OCI-LY1 (cell line): ENCODE results near the gene MAFG.
A peak's percentile ranks its signal among the peaks of the same experiment; 100 is the strongest.

Source experiments
- H2AFZ ChIP-seq: fragments of 200-600 bp; sonication (generic), shearing (Covaris generic); 2 replicates; pipeline ENCODE4 v1.6.0; 2014; ENCODE audit warnings: antibody characterized with exemption, mild to moderate bottlenecking, low read length
- H3F3A ChIP-seq: fragments of 200-600 bp; sonication (generic), shearing (Covaris generic); 2 replicates; pipeline ENCODE4 v1.6.0; 2014; ENCODE audit warnings: mild to moderate bottlenecking, antibody characterized with exemption, low read length, moderate library complexity; ENCODE audit not compliant: insufficient read depth
- H3K27ac ChIP-seq: fragments of 200-600 bp; sonication (generic); 2 replicates; pipeline ENCODE4 v1.5.1; 2014; ENCODE audit warnings: low read length, mixed run types, mild to moderate bottlenecking, low read depth; ENCODE audit not compliant: poor library complexity, severe bottlenecking
- H3K27me3 ChIP-seq: fragments of 200-600 bp; sonication (generic); 2 replicates; pipeline ENCODE4 v1.6.0; 2014; ENCODE audit warnings: antibody characterized with exemption, mild to moderate bottlenecking, low read length, moderate library complexity; ENCODE audit not compliant: insufficient read depth
- H3K36me3 ChIP-seq: fragments of 200-600 bp; sonication (generic); 2 replicates; pipeline ENCODE4 v1.6.1; 2014; ENCODE audit warnings: mild to moderate bottlenecking, antibody characterized with exemption, low read length, moderate library complexity, mixed read lengths; ENCODE audit not compliant: insufficient read depth
- H3K4me1 ChIP-seq: fragments of 200-600 bp; sonication (generic); 2 replicates; pipeline ENCODE4 v1.5.1; 2014; ENCODE audit warnings: mild to moderate bottlenecking, low read length, moderate library complexity; ENCODE audit not compliant: insufficient read depth, severe bottlenecking
- H3K4me2 ChIP-seq: fragments of 200-600 bp; sonication (generic), shearing (Covaris generic); 2 replicates; pipeline ENCODE4 v1.6.1; 2014; ENCODE audit warnings: low read length
- H3K4me3 ChIP-seq: fragments of 200-600 bp; sonication (generic); 2 replicates; pipeline ENCODE4 v1.5.1; 2014; ENCODE audit warnings: low read length, low read depth, mild to moderate bottlenecking, mixed read lengths; ENCODE audit not compliant: poor library complexity, severe bottlenecking
- H3K79me2 ChIP-seq: fragments of 200-600 bp; shearing (Covaris generic); 2 replicates; pipeline ENCODE4 v1.6.1; 2016; ENCODE audit warnings: mixed run types, low read length, mixed read lengths; ENCODE audit not compliant: insufficient read depth
- H3K9ac ChIP-seq: fragments of 200-600 bp; sonication (generic), shearing (Covaris generic); 2 replicates; pipeline ENCODE4 v1.6.1; 2014; ENCODE audit warnings: mild to moderate bottlenecking, low read length, mixed read lengths
- H3K9me2 ChIP-seq: fragments of 200-600 bp; sonication (generic), shearing (Covaris generic); 2 replicates; pipeline ENCODE4 v1.6.1; 2014; ENCODE audit warnings: low read depth, mild to moderate bottlenecking, low read length, mixed read lengths
- H3K9me3 ChIP-seq: fragments of 200-600 bp; shearing (Covaris generic); 2 replicates; pipeline ENCODE4 v1.6.1; 2014; ENCODE audit warnings: low read length, mixed read lengths
- H4K20me1 ChIP-seq: fragments of 200-600 bp; sonication (generic), shearing (Covaris generic); 2 replicates; pipeline ENCODE4 v1.6.0; 2016; ENCODE audit warnings: mild to moderate bottlenecking, low read length; ENCODE audit not compliant: insufficient read depth
- CTCF ChIP-seq: fragments of 200-600 bp; sonication (generic), shearing (Covaris generic); IDR thresholded peaks from 2 replicates; pipeline ENCODE4 v1.5.1; 2017; ENCODE audit warnings: mild to moderate bottlenecking, antibody characterized with exemption, low read length, moderate library complexity, mixed read lengths
- EZH2 ChIP-seq: fragments of 200-600 bp; sonication (generic), shearing (Covaris generic); IDR thresholded peaks from 2 replicates; pipeline ENCODE4 v1.8.0; 2017; ENCODE audit warnings: borderline replicate concordance, mixed run types, mild to moderate bottlenecking, antibody characterized with exemption, low read length, moderate library complexity, mixed read lengths

Gene MAFG

GRCh38 chr17:81927653-81928543 is at the start of gene MAFG:
TSS of gene MAFG (minus strand) at chr17:81927735. CDS start at chr17:81923185, 4,550 bp downstream.
- H3K4me3 ChIP-seq: peak within 1 kb of the TSS; percentile 86
- H3K36me3 ChIP-seq: no peaks in the 10 kb centered on the region
- no peaks in the 10 kb centered on the region for H4K20me1 ChIP-seq
- H3K9me2 ChIP-seq: no peaks in the 10 kb centered on the region
- peak within 1 kb of the TSS; percentile 90 for H3K9ac ChIP-seq
- no peaks in the 10 kb centered on the region for H3K27me3 ChIP-seq
- no peak within 1 kb of the TSS for H2AFZ ChIP-seq
- peak within 1 kb of the TSS; percentile 79 for H3K4me2 ChIP-seq
- TF ChIP-seq EZH2 (no peak), CTCF (peak; percentile 65)
- H3F3A ChIP-seq: no peaks in the 10 kb centered on the region
- peaks cover 24% of the 10 kb centered on the region for H3K79me2 ChIP-seq
- H3K4me1 ChIP-seq: peaks cover 36% of the 10 kb centered on the region
- H3K9me3 ChIP-seq: no peaks in the 10 kb centered on the region
- peak within 1 kb of the TSS; percentile 74 for H3K27ac ChIP-seq

GRCh38 chr17:81976332-81977210 is 49.0 kb upstream of the MAFG start:
- TF ChIP-seq EZH2 (no peak), CTCF (no peak)

GRCh38 chr17:81973432-81973831 is 45.9 kb upstream of the MAFG start:
- Histone ChIP-seq H3K27ac (no peak overlapping the region), H3K9me3 (no peaks in the 10 kb centered on the region; the same call in 1 of the 2 replicates), H3K4me2 (no peak overlapping the region), H2AFZ (no peak overlapping the region), H3K4me1 (peaks cover 13% of the 10 kb centered on the region), H3K4me3 (no peak overlapping the region), H4K20me1 (no peaks in the 10 kb centered on the region), H3K27me3 (no peaks in the 10 kb centered on the region; the same call in 1 of the 2 replicates), H3K9ac (no peak overlapping the region), H3K36me3 (no peaks in the 10 kb centered on the region), H3K79me2 (no peaks in the 10 kb centered on the region), H3K9me2 (no peaks in the 10 kb centered on the region), H3F3A (no peaks in the 10 kb centered on the region)
- no peak for TF ChIP-seq CTCF
- TF ChIP-seq EZH2: no peak

More at GRCh38 chr17:81976332-81977210, 49.0 kb upstream of the MAFG start:
- Histone ChIP-seq H3K79me2 (no peaks in the 10 kb centered on the region), H3K4me2 (peak overlapping the region; percentile 71), H3K4me1 (peaks cover 17% of the 10 kb centered on the region), H4K20me1 (no peaks in the 10 kb centered on the region), H3K36me3 (peaks cover 8% of the 10 kb centered on the region; the same call in 1 of the 2 replicates), H3K27ac (no peak overlapping the region), H2AFZ (no peak overlapping the region), H3K27me3 (no peaks in the 10 kb centered on the region; the same call in 1 of the 2 replicates), H3K9ac (peak overlapping the region; percentile 93), H3K4me3 (peak overlapping the region; percentile 97), H3K9me2 (no peaks in the 10 kb centered on the region), H3K9me3 (no peaks in the 10 kb centered on the region; the same call in 1 of the 2 replicates), H3F3A (no peaks in the 10 kb centered on the region)
